Hematopoietic multipotent progenitor cell treated with erythropoietin and hydrocortisone succinate and interleukin-3 and kit ligand, for 17 days (in vitro differentiated cells): ENCODE measurements around the gene GSX2.
A peak's percentile ranks its signal among the peaks of the same experiment; 100 is the strongest.

ENCODE experiments used
- DNase-seq: peaks from one replicate; pipeline ENCODE4 v3.0.0-alpha.2; 2015; ENCODE audit warnings: low spot score

Gene GSX2

DNA sequence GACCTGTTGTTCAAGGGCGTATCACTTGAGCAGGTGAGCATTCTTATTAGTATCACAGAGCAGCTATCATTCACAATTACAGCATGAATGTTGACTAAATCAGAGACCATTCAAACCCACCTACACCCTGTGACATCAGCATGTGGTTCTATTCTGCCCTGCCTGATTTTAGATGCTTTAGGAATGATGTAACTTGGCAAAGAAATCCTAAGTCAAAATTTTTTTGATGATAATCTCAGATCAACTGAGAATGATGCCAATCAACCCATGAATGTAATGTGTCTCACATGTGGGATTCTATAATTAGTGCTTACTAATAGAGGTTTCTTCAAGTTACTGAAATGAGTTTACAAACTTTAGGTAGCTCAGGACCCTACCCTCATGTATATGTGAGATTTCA, 22.2 kb upstream of the GSX2 start:
- no peak for DNase-seq

DNA sequence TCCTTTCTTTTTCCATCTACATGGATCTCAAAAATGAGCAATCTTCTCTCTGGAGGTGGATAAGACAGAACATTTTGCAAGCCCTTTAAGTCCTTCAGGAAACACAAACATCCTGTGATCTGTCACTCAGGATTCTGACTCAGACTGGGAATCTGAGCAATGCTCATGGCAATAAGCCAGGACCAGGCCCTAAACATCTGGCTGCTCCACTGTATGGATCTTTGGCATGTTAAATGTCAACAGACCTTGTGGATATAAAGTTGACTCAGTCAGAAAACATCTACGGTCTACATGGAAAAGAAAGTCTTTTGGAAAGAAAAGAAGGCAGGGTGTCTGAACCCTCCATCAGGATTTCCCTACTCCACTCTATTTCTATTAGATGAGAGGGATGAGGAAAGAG, 17.8 kb upstream of the GSX2 start:
- DNase-seq, result peak; percentile 21

DNA sequence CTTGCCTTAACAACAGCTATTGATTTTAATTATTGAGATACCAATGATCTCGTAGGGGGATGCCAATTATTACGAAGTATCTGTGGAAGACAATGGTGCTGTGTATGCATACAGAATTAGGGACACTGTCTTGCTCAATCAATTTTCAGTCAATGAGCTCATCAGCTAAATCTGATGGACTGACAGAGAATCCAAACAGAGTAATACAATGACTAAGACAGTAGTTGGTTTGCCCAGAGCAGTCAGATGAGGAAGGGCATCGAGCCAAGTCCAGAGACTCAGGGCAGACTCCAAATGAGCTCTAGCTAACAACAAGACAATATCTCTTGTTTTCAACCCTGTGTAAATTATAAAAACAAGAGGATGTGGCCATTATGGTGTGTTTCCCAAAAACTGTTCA, 14.7 kb upstream of the GSX2 start:
- no peak for DNase-seq

DNA sequence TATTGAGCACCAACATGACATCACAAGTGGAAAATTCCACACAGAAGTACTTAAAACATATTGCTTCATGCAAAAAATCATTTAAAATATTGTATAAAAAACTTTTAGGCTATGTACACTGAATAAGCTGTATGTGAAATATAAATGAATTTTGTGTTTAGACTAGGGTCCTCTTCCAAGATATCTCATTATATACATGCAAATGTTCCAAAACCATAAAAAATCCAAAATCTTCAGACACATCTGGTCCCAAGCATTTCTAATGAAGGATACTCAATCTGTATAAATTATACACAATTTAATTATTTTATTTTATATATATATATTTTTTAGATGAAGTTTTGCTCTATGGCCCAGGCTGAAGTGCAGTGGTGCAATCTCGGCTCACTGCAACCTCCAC, 10.1 kb upstream of the GSX2 start:
- no peak for DNase-seq

DNA sequence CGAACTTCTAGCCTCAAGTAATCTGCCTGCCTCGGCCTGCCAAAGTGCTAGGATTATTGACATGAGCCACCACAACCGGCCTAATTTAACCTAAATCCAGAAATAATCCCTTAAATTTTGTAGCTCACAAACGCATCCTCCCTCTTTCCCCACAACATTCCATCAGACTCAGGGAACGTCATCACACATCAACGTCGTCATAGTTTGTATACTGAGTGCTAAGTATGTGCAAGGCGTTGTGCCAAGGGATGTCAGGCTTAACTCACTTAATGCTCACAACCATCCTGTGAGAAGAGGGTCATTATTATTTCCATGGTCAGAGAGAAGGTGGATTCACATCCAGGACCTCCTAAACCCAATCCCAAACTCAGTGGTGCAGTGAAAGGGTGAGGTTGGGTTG, 9.6 kb upstream of the GSX2 start:
- no peak for DNase-seq

DNA sequence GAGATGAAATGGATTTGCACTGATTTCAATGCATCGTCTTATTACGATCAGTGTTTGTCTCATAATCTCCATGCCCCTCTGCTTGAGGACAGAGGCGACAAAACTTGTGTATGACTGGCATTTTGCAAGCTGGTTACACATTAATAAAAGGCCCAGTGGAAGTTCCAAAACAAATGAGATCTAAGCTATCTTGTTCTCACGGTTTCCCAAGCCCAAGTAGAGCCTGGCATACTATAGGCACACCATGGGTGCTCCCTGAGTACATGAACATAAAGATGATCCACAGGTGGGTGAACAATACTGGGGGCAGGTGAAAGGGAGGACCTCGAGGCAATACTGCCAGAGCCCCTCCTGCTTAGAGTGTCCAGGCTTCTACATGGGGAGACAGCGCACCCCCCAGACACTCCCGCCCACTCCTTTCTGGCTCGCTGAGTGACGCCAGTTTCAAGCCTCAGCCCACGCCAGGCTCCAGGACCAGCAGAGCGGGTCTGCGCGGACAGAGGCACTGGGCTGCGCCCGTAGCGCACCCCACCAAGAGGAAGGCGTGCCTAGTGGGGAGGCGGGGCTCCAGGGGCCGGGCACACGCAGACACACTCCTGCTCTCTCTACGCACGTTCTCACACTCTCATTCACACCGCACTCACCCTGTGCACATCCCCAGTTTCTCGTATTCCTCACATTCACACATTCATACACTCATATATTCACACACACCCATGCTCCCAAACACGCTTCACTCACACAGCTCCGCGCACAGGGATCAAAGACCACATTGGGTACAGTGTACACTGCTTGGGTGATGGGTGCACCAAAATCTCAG, 8.9 kb upstream of the GSX2 start:
- DNase-seq, result no peak

DNA sequence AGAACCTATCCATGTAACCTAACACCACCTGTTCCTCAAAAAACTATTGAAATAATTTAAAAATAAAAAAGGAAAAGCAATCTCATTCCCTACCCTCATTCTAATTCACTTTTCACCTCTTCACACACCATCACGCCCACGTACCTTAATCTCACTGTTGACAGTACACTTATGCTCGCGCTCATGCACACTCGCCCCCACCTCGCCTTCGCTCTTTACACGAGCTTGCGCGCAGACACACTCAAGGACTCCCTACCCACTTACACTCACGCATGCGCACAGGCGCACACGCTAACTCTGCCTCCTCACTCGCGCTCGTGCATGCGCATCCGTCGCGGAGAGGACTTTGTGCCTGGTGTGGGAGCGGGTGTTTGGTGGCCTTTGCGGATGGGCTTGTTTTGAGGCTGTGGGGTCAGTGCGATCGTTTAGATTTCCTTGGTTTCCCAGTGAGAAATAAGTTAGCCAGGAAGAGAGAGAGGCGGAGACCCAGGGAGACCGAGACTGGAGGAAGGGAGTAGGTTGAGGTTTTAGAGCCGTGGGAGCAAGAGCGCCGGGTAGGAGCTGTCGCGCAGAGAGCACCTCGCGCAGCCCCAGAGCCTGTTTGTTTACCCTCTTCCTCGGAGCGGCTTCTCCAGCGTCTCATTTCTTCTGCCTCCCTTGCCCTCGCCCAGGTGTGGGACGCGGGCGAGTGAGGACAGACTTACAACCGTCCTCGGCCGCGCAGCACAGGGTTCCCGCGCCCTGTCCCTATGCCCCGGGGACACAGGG, 8.1 kb upstream of the GSX2 start:
- no peak for DNase-seq

DNA sequence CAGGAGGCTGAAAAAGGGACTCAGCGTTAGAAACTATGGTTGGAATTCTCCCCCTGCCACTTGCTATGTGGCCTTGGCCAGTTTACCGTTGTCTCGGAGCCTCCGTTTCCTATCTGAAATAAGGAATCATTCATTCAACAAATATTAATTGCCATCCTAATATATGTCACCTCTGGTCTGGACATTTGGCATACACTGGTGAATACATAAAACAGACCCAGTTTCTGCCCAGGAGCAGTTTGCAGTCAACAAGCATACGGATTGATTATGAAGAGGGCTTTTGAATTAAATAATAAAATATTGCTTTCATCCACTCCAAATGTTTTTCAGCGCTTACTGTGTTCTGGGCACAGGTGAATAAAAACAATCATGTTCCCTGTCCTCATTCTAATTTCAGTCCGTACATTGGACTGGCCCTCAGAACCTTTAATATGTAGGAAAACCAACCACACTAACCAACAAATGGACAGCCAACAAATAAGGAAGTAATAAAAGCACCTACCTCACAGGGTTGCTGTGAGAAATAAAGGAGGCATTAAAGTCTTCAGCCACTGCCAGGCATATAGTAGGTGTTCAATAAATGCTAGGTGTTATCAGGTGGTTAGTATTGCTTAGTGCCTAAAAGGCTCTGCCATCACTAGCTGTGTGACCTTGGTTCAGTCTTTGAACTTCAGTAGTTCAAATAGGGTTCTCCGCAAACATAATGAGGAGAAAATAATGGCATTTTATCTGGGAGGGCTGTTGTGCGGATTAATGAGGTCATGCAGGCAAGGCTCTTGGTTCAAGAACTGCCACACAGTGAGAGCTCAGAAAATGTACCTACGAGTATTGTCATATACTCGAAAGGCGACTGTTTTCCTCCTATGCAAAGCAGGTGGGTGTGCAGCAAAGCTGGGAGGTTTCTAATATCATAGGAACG, 7.3 kb upstream of the GSX2 start:
- DNase-seq, result no peak

DNA sequence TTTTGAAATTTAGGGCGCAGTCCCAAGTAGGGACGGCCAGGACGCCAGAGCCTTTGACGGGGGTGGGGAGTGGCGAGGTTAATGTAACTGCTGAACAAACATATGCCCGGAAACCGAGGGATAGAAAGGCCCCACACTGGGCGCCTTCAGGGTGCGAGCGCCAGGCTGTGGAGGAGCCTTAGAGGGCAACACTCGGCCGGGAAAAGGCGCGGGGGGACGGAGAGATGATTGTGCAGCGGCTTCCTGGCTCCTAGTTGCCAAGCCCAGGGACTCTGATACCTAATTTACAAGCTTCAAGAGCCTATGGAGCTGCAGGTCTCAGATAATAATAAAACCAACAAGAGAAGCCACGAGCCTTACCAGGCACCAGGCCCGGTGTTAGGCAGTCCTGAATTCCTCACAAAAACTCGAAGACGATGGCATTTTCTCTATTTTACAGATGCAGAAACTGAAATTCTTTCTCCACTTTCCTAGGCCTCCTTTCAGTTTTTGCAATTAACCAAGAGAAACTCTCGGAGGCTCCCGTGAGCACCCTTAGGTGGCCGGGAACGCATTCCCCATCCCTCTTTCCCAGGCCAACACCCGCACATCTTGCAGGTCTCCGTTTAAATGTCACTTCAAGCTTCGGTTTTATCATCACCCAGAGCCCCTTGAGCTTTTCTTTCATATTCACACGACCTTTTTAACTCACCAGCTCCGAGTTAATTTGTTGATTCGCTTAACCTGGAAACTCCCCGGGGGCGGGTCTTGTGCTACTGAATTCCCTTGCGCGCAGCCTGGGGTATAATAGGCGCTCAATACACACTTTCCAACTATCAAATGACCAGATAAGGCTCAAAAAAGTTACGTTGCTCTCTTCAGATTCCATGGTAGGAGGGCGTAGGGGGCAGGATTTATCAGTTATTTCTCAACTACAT, 6.4 kb upstream of the GSX2 start:
- no peak for DNase-seq

DNA sequence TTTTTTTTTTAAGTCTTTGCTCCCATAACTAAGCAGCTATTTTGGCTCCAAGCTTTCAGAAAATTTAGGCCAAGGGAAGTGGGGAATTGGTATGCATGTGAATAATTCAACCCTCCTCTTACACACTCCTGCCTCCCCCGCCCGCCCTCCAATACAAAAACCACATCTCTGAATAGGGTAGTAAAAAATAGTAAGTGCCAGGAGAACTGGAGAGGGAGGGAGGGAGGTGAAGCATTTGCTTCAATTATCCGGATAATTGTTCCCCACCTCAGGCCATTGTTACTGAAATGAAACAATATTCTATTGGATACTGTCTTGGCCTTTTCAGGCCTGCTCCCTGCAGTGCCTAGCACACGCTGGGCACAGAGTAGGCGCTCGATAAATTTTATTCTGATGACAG, 5.5 kb upstream of the GSX2 start:
- no peak for DNase-seq

DNA sequence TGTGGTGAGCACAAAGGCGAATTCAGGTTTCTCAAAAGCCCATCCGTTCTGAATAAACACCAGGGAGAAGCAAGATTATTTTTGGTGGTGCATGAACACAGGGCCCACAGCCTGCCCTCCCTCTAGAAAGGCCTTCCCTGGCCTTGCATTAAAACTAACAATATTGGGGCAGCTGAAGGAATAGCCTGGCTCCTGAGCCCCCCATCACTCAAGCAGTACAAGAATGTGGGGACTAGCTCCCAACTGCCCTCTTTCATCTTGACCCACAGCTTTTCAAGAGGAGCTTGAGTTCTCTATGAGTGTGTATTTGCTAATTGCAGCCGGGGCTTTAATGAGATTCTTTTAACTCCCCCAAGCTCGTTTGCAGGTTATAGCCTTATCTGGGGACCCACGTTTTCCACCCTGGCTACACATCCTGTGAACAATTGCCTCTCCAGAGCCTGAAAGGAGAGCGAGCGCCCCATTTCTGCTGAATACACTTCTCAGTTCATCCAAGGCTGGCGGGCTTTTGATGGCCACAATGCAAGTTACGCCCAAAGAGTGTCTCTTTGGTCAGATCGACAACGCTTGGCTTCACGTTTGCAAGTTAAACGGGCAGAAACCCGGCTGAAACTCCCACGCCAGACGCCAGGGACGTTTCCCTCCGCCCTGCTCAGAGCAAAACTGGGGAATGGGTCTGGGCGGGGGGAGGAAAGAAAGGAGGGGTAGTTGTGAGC, 4.7 kb upstream of the GSX2 start:
- no peak for DNase-seq

DNA sequence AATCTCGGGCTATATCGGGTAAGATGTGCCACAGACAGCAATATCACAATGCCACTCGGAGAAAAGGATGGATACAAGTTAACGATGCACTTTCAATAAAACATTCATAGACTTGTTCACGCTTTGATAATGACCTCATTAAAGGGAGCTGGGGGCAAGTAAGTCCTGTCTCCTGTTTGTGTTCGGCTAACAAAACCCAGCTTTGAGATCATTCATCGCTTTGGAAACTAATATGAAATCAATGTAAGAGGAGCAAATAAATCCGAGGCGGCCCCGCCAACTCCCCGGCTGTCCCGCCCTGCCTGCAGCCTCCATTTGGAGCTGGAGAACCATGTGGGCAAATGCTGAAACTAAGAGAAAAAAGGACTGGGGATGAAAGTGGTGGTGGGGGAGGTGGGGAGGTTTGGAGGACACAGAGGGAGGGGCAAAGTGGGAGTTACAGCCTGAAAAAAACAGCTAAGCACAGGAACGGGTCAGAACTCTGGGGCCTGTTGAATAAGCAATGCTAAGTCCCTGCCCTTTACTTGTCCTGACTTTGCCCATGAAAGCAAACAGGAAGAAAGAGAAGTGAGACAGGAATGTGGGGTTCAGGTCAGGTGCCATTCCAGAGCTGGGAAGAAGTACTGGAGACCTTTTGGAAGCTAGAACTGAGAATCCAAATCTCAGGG, 3.5 kb upstream of the GSX2 start:
- no peak for DNase-seq

DNA sequence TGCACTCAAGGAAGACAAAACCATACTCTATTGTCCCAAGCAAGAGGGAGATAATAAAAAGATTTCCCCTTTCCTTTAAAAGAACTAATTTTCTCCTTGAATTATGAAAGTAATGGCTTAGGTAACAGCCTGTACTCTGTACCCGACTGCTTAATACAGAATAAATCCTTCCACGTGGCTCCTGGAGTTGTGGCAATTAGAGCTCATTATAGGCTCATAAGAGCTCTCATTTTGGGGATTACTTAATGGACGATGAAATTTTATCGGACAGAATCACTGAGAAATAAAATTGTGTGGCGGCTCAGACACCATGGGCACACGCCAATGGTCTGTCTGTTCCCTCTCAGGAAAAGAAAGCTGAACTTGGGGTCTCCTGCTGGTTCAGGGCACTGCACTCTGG, 2.8 kb upstream of the GSX2 start:
- no peak for DNase-seq

DNA sequence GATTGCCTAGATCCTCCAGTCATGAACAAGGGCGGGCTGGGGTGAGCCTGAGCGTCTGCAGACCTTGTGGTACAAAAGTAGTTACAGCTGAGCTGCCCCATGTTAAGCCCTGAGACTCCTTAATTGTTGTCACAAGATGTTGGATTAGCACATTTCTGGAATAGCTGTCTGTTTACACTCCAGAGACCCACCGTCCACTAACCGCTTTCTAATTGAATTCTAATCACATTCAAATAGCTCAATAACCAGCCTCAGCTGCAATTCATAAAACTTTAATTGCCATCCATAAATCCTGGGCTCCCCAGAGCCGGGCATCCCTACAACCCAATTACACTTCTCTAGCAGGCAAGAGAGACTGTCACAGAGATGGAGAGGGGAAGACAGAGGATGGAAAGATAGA, 1.6 kb upstream of the GSX2 start:
- DNase-seq, result no peak

DNA sequence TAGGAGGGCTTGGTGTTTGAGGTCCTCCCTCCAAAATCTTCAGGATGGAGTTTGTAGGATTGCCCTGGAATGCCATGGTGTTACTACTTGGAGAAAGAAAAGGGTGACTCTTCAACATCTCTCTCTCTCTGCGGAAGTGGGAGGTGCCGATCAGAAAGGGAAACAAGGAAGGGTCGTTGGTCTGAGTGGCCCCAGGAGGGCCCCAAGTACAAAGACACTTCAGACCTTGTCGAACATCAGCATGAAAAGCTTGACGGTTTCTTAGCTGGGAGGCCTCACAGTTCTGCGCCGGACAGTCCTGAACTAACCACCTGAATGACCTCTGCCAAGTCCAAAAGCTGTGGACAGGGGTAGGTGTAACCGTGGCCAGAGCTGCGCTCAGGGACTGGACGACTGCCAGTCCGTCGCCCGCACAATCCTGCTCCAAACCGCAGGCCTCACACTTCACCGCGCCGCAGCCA, 646 bp upstream of the GSX2 start:
- DNase-seq, result no peak

DNA sequence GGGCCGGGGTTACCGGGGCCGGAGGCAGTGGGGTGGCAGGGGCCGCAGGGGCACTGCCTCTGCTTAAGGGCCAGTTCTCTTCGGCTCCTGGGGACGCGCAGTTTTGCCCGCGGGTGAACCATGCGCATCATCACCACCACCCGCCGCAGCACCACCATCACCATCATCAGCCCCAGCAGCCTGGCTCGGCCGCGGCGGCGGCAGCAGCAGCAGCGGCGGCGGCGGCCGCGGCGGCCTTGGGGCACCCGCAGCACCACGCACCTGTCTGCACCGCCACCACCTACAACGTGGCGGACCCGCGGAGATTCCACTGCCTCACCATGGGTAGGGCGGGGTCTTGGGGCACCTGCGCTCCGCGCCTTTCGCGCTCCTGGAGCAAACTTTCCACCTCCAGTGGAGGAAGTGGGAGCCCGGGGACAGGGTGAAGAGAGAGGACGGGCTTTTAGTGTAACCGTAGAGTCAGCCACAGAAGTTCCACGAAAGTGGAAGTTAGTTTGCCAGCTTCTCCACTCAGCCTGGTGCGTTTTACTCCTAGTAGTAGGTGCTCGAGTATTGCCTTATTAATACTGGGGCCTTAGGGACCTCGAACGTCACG, 729 bp downstream of the GSX2 start:
- DNase-seq, result no peak

DNA sequence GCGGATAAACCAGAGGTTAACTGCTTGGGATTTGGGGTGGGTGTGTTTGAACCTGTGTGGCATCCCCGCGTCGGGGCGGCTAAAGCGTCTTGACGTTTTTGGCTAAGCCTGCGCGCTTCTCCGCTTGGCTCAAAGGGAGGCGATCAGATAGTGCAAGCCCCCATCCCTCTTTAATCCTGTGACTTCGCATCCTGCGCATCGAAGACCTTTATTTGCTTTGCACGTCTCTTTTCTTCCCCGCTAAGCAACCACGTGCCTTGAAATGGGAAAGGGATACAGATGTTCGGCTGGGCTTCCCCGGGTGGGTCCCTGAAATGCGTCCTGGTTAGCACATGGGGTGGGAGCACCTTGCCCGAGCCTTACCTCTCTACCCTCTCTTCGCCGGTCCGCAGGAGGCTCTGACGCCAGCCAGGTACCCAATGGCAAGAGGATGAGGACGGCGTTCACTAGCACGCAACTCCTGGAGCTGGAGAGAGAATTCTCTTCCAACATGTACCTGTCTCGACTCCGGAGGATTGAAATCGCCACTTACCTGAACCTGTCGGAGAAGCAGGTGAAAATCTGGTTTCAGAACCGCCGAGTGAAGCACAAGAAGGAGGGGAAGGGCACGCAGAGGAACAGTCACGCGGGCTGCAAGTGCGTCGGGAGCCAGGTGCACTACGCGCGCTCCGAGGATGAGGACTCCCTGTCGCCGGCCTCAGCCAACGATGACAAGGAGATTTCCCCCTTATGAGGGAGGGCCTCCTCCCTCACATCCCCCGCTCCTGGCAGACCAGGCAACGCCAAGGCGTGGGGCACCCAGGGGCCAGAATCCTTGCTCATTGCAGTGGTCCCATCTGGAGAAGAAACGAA, 1.5 kb downstream of the GSX2 start:
- DNase-seq, result no peak

DNA sequence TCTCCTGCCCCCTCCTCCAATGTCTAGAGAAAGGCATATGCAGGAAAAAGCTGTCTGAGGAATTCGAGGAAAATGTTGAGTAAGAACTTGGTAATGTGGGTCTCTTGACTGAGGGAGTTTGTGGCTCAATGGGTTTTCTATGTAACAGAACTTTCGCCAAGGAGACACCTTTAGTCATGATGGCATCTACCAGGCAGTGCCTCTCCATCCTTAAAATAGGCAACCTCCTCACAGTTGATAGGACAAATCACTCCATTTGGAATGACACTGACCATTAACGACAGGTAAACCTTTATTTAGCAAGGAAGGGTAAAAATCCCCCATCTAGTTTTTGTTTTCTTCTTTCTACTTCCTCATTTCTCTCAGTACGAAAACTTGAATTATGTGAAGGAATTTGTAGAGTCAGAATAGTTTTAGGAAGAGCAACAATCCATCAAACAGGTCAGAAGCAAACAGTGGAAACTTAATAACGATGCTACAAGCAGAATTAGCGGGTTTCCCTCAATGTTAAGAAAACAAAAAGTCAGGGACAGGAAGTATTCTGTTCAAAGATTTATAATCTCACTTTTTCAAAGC, 2.7 kb downstream of the GSX2 start:
- DNase-seq, result no peak
